ENCODE data around the gene SRP14. TPM values are rescaled to one million over a fixed set of nuclear protein-coding genes. Genes with fewer than 3 reads are reported as not detected.
A peak's percentile ranks its signal among the peaks of the same experiment; 100 is the strongest.

SRP14 gene
- total and polyA plus RNA-seq, 9 of the 15 experiments (the other 6 are each of a cell fraction or from before 2014, with no cell fraction given): 161 to 1,097 (median 402) TPM

DNA sequence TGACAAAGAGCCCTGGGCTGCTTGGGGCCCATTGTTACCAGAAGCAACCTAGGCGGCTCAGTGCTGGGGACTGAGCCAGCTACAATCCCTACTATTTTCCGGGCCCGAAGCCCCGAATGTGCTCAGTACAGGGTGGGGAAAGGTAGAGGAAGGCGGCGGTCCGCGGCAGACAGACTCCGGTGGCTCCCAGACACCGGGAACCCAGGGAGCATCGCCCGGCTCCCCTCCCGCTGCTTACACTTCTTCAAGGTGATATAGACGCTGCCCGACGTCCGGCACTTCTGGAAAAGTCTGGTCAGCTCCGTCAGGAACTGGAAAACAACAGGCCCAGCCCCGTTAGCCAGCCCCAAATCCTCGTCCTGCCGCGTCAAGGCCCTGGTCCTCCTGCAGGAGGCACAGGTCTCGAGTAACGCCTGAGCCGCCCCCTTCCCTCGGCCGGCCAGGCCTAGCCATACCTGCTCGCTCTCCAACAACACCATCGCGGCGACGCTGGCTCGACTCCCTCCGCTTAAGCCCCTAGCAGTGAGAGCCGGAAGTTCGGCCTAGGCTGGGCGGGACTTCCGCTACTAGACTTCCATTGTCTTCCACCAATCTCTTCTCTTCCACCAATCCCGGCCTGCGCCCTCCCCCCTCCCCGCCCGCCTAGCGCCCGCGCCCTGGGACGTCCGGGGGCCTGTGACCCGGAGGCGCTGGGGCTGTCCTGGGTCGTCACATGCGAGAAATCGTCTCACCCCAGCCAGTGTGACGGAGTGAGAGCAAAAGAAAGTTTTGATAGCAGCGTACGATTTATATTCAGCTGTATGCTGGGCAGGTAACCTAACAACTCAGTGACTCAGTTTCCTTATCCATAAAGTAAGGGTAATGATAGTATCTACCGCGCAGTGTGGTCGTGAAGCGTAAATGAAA, at the start of gene SRP14 (continued):
- TF ChIP-seq EZH2 (IDR thresholded peaks at IDR 0.05; ENCODE audit: borderline replicate concordance, low read depth, low read length) (no peak), ZNF253 (CRISPR knock-in tag; conservative IDR thresholded peaks at IDR 0.05) (no peak), ZC3H4 (CRISPR knock-in tag; IDR thresholded peaks at IDR 0.05; ENCODE audit: borderline replicate concordance) (no peak), NEUROD1 (IDR thresholded peaks at IDR 0.05; ENCODE audit: borderline replicate concordance, low read depth, low read length, partially characterized antibody) (no peak), ZEB2 (IDR thresholded peaks at IDR 0.05) (no peak), ZNF766 (CRISPR knock-in tag; conservative IDR thresholded peaks at IDR 0.05) (no peak), XRCC4 (IDR thresholded peaks at IDR 0.05; ENCODE audit: extremely low read depth, insufficient read depth, insufficient read length) (no peak), CGGBP1 (CRISPR knock-in tag; IDR thresholded peaks at IDR 0.05) (no peak), TAF9B (IDR thresholded peaks at IDR 0.05; ENCODE audit: partially characterized antibody) (peak; percentile 78), FOXJ2 (tag; IDR thresholded peaks at IDR 0.05) (no peak), NFE2 (IDR thresholded peaks at IDR 0.05; ENCODE audit: low read depth) (no peak), KDM5B (IDR thresholded peaks at IDR 0.05; ENCODE audit: insufficient replicate concordance, low read depth, low read length) (peak; percentile 83), POLR2G (IDR thresholded peaks at IDR 0.05; ENCODE audit: low read depth, low read length) (peak; percentile 92), SMAD3 (CRISPR knock-in tag; conservative IDR thresholded peaks at IDR 0.05) (no peak), HDAC1 (IDR thresholded peaks at IDR 0.05) (no peak; a peak in 2 of 4 replicates), ZFPM2 (CRISPR knock-in tag; IDR thresholded peaks at IDR 0.05) (no peak), SNIP1 (IDR thresholded peaks at IDR 0.05; ENCODE audit: low read depth) (no peak), TEAD4 (IDR thresholded peaks at IDR 0.05; ENCODE audit: low read length) (no peak), TEAD4 (CRISPR knock-in tag; IDR thresholded peaks at IDR 0.05; ENCODE audit: borderline replicate concordance) (no peak), TCF7 (IDR thresholded peaks at IDR 0.05; ENCODE audit: borderline replicate concordance) (no peak), RBM17 (IDR thresholded peaks at IDR 0.05; ENCODE audit: borderline replicate concordance, low read depth, low read length) (no peak)
- TF ChIP-seq, protein P1, sequence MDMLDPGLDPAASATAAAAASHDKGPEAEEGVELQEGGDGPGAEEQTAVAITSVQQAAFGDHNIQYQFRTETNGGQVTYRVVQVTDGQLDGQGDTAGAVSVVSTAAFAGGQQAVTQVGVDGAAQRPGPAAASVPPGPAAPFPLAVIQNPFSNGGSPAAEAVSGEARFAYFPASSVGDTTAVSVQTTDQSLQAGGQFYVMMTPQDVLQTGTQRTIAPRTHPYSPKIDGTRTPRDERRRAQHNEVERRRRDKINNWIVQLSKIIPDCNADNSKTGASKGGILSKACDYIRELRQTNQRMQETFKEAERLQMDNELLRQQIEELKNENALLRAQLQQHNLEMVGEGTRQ (CRISPR knock-in tag; IDR thresholded peaks at IDR 0.05): no peak; the same call in 1 of the 2 replicates
- TF ChIP-seq, protein P2, sequence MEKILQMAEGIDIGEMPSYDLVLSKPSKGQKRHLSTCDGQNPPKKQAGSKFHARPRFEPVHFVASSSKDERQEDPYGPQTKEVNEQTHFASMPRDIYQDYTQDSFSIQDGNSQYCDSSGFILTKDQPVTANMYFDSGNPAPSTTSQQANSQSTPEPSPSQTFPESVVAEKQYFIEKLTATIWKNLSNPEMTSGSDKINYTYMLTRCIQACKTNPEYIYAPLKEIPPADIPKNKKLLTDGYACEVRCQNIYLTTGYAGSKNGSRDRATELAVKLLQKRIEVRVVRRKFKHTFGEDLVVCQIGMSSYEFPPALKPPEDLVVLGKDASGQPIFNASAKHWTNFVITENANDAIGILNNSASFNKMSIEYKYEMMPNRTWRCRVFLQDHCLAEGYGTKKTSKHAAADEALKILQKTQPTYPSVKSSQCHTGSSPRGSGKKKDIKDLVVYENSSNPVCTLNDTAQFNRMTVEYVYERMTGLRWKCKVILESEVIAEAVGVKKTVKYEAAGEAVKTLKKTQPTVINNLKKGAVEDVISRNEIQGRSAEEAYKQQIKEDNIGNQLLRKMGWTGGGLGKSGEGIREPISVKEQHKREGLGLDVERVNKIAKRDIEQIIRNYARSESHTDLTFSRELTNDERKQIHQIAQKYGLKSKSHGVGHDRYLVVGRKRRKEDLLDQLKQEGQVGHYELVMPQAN (IDR thresholded peaks at IDR 0.05; ENCODE audit: borderline replicate concordance): peak; percentile 32; the same call in 1 of the 2 replicates
- TF ChIP-seq, protein P3, sequence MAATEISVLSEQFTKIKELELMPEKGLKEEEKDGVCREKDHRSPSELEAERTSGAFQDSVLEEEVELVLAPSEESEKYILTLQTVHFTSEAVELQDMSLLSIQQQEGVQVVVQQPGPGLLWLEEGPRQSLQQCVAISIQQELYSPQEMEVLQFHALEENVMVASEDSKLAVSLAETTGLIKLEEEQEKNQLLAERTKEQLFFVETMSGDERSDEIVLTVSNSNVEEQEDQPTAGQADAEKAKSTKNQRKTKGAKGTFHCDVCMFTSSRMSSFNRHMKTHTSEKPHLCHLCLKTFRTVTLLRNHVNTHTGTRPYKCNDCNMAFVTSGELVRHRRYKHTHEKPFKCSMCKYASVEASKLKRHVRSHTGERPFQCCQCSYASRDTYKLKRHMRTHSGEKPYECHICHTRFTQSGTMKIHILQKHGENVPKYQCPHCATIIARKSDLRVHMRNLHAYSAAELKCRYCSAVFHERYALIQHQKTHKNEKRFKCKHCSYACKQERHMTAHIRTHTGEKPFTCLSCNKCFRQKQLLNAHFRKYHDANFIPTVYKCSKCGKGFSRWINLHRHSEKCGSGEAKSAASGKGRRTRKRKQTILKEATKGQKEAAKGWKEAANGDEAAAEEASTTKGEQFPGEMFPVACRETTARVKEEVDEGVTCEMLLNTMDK (IDR thresholded peaks at IDR 0.05; ENCODE audit: borderline replicate concordance, insufficient read depth, low read depth, low read length, poor library complexity, severe bottlenecking): no peak

Data from K562 (cell line).